Ecto neural progenitor cell (in vitro differentiated cells): ENCODE results near the gene SEMA4D.

ENCODE experiments used
- DNase-seq: peaks from one replicate; pipeline ENCODE4 v3.0.0-alpha.2; 2018; ENCODE audit warnings: low spot score

Gene SEMA4D

DNA sequence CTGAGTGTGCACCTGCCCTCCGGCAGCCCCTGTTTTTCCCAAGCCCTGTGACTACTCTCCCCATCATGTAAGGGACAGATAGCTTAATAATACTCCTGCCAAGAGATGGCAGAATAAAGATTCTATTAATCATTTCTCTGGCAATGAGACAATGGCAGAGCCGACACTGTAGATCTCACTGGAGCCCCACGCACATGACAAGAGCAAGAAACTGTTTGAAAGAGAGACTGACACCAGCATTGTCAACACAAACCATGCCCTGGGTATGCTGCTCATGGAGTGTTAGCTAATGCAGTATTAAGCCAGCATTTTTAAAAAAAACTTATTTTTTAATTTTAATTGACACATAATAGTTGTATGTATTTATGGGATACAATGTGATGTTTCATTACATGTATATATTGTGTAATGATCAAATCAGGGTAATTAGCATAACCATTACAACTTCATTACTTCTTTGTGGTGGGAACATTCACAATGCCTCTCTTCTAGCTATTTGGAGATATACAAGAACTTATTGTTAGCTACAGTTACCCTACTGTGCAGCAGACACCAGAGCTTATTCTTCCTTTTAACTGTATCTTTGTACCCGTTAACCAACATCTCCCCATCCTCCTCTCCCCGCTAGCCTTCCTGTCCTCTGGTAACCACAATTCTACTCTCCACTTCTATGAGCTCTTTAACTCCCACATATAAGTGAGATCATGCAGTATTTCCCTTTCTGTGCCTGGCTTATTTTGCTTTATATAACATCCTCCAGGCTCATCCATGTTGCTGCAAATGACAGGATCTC lies 31.5 kb upstream of the SEMA4D start:
- DNase-seq, result no peak

- no peak for DNase-seq
Observed at GRCh38 chr9:89528540-89528939, 30.6 kb upstream of the SEMA4D start.

- no peak for DNase-seq
Observed at GRCh38 chr9:89528131-89528530, 30.2 kb upstream of the SEMA4D start.

- no peak for DNase-seq
Observed at GRCh38 chr9:89527084-89527483, 29.2 kb upstream of the SEMA4D start.

- no peak for DNase-seq
Observed at GRCh38 chr9:89526667-89527066, 28.8 kb upstream of the SEMA4D start.

DNA sequence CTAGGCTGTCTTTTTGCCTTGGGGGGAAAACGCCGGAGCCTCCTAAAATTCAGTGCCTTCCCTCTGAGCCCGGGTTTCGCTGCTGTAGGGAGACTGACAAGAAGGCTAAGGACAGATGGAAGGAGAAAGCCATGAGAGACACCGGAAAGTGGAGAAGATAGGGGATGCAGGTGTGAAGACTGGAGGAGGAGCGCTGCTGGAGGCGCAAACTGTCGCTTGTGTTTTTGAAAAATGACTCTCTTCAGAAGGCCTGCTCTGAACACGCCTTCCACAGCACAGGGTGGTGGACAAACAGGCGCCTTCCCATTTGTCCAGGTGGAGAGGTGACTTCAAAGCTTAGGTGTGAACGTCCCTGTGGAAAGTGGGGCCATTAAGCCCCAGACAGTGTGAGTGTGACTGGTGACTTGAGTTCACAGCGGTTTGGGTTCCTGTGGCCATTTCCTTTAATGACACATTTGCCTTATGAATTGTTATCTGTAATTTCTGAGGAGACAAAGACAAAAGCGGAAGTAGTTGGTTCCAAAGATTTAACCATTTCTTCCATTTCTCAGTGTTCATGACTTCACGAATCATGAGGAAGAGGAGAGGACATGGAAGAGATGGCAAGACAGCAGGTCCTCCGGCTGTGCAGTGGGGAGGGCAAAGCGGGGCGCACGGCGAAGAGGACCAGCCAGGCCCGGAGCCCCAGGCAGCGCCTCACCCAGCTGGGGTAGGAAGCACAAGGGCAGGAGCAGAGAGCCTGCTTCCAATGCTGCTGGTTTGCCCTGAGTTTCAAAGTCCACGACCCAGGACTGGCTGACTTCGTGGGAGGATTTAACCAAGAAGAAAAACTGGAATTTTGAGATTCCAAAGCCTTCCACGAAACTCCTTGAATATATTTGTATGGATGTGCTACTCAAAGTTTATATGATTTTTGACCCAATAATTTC lies 27.8 kb upstream of the SEMA4D start:
- no peak for DNase-seq

- no peak for DNase-seq
Observed at GRCh38 chr9:89524963-89525362, 27.1 kb upstream of the SEMA4D start.

DNA sequence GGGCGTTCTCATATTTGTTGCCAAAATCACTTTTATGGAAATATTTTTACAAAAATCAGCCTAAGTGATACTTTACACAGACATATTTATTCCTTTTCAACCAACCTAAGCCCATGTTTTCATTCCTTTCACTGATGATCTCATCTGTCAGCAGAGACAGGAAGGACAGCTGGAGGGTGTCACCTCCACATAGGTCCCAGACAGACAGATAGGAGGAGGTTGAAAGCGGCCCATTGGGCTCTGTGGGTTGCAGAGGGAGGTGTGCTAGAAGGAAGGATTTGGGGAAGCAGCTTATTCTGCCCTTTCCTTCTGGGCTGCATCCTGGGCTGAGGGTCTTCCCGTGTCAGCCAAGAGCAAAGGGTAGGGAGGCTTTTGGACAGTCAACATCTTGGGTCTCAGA lies 26.0 kb upstream of the SEMA4D start:
- DNase-seq, result no peak

DNA sequence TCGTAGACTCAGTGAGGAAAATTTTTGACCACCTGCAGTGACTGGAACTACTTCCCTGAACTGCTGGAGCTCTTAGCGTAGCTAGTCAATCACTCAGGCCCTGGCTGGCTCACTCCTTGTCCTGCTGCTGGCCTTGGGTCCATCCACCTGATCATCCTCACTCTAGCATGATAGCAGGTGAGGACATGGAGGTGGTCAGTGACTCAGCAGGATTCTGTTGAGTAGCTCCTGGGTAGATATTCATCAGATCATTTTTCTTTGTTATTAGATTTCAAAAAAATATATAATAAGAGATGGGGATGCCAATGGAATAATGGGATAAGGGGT lies 25.0 kb upstream of the SEMA4D start:
- DNase-seq, result no peak

- no peak for DNase-seq
Observed at GRCh38 chr9:89522261-89522958, 24.5 kb upstream of the SEMA4D start.

GRCh38 chr9:89519366-89519805 lies 21.5 kb upstream of the SEMA4D start:
- DNase-seq, result no peak

DNA sequence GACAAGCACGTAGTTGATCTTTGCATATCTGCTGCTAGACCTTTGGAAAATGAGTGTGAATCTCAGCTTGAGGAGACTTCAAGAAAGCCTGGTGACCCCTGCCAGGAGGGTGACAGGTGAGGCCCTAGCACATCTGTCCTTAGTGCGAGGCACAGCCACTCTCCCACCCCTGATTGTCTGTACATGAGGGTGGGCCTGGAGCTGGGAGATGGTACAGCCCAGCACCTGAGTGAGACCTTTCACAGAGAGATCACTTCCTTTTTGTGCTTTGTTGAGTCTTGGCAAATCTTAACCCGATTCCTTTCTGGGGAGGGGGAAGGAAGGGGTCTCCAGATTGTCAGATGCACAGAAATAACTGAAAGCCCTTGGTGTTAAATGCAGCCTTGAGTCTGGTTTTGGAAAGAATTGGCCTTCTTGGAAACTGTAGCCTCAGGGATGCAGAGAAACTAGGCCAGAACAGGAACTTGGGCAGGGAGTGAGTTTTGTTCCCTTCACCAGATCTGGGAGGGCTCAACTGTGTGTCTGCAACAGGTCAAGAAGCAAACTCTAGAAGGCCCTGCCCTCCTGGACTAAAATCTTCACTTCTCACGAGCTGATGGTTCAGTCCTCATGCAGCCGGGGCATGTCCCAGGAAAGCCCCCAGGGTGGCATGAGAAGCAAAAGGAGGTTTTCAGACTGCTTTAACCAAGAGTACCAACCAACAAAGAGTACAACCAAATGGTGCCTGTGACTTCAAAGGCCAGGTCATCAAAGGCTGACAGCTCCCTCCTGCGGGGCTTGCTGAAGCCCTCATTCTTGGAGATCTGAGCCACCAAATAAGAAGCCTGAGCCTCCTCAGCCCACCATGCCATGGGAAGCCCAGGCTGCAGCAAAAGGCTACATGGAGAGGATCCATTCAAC lies 20.8 kb upstream of the SEMA4D start:
- DNase-seq, result no peak

GRCh38 chr9:89515416-89515815 lies 17.5 kb upstream of the SEMA4D start:
- no peak for DNase-seq

DNA sequence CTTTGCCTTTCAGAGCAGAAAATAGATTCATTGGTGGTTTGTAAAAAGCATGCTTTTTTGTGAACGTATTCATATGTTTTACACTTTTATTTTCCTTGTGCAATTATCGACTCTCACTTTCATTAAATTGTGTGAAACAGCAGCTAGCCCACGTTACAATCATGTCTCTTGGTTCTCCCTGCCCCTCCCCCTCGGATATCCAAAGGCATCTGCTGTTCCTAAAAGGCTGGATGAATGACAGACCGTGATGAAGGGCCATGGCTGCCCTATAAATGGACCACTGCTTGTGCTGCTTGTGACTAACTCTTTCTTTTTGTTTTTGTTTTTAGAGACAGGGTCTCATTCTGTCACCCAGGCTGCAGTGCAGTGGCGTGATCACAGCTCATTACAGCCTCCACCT lies 17.0 kb upstream of the SEMA4D start:
- DNase-seq, result no peak

DNA sequence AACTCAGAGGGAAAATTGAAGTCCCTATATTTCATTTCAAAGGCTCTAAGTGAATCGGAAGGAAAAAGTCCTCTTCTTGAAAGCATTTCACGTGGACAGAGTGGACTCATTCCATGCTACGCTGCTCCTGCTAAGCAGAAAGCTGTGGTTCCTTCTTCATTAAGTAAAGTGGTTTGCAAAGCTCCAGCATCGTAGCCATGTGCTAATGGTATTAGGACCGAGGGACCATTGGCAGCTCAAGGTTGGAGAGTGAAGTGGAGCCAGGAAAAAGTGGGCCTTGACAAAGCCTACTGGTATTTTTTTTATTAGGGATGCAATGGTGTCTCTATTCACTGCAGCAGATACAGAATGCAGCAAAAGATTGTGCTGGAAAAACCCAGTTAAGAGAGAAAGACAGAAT lies 16.4 kb upstream of the SEMA4D start:
- no peak for DNase-seq

DNA sequence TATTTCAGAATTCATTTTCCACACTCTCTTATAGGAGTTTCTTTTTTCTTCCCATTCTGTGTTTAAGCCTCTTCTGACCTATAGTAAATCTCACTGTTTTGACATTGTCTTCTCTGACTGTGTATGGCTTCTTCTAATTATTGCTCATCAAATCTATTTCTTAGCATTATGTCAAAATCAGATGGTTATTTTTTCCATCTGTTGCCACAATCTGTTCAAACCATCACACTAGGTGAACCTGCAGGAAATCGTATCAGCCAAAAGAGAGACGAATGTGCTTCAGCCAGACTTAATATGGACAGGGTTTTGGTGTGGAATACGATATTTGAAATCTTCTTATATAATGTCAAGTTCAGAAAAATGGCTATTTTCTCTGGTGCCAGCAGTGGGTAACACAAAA lies 15.9 kb upstream of the SEMA4D start:
- DNase-seq, result no peak

DNA sequence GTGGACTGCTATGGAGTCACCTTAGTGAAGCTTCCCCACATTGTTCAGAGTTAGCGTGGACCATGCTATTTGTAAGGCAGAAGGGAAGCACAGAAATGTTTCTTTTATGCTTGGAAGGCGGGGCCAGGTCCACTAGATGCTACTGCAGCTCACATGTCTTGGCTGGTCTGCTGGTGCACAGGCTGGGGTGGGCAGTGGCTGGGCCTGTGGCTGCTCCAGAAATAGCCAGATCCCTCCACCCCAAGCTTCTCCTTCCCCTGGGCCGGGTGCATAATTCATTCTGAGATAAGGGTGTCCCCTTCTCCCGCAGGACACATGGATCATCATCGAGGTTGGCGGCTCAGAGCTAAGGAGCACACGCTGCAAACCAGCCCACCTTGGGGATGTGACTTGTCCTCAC lies 14.5 kb upstream of the SEMA4D start:
- no peak for DNase-seq

- no peak for DNase-seq
Observed at GRCh38 chr9:89508951-89509615, 11.2 kb upstream of the SEMA4D start.

GRCh38 chr9:89505911-89506310 lies 8.0 kb upstream of the SEMA4D start:
- no peak for DNase-seq

DNA sequence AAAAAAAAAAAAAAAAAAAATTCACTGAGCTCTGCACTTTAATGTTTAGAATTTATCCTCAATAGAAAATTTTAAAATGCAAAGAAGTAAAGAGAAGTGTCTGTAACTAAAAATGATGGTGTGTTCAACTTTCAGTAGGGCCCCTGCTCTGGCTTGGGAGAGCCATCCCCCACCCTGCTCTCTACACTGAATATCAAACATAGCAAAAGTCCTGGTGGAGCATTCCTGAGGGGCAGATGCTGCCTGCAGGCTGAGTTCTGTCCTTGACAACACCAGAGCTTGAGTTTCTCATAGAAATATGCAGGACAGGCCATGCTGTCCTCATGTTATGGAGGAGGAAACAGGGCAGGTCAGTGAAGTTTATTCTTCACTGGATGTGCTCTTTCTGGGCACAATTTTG lies 7.1 kb upstream of the SEMA4D start:
- no peak for DNase-seq

- DNase-seq, result no peak
Observed at GRCh38 chr9:89502671-89503070, 4.8 kb upstream of the SEMA4D start.
